CD4-positive, alpha-beta T cell treated with Interferon alpha-2 for 1 hour (primary cell): ENCODE measurements around the gene GTSE1.
"Not testable (repeated sequence)": the region's sequence is repeated elsewhere in the genome, so short reads cannot be mapped to it uniquely, and the experiment has no call there.

Experiments
- DNase-seq, 2 donors: peaks; one replicate each; pipeline ENCODE4 v3.0.0-alpha.2; 2020 to 2022

The GTSE1 gene

GRCh38 chr22:46296257-46297150 is at the start of gene GTSE1:
Gene GTSE1, plus strand, starts transcription at chr22:46296870. Its CDS starts 531 bp downstream, at chr22:46297401.
- peak; percentile 98 for DNase-seq

- no peak for DNase-seq
These were observed 49.2 kb upstream of the GTSE1 start for GRCh38 chr22:46247443-46247975.

- DNase-seq, result peak; percentile 88 to 91
These were observed 46.5 kb upstream of the GTSE1 start, which contains the start of gene CDPF1 for GRCh38 chr22:46250035-46250782. Gene CDPF1, minus strand, starts transcription at chr22:46250293. Its CDS starts 2,009 bp downstream, at chr22:46248284.

- DNase-seq, result no peak
These were observed 45.9 kb upstream of the GTSE1 start for GRCh38 chr22:46250783-46251125.

- DNase-seq, result no peak
These were observed 45.4 kb upstream of the GTSE1 start for GRCh38 chr22:46251266-46251665.

GRCh38 chr22:46251816-46252380 is 44.8 kb upstream of the GTSE1 start:
- DNase-seq, result no peak

- no peak for DNase-seq
These were observed 40.2 kb upstream of the GTSE1 start for GRCh38 chr22:46256358-46256958.

GRCh38 chr22:46259374-46259773 is 37.3 kb upstream of the GTSE1 start:
- no peak for DNase-seq

- no peak for DNase-seq
These were observed 36.6 kb upstream of the GTSE1 start for GRCh38 chr22:46260038-46260437.

- DNase-seq, result peak; percentile 44 to 63
These were observed 34.0 kb upstream of the GTSE1 start for GRCh38 chr22:46262449-46263215.

GRCh38 chr22:46263216-46263590 is 33.5 kb upstream of the GTSE1 start, which contains the start of gene PKDREJ:
Gene PKDREJ, minus strand, starts transcription at chr22:46263343. Its CDS starts 21 bp downstream, at chr22:46263322.
- DNase-seq, result no peak

GRCh38 chr22:46264520-46264919 is 32.1 kb upstream of the GTSE1 start:
- DNase-seq, result not testable (repeated sequence)

- DNase-seq, result not testable (repeated sequence)
These were observed 31.0 kb upstream of the GTSE1 start for GRCh38 chr22:46265627-46266026.

GRCh38 chr22:46267431-46268279 is 29.0 kb upstream of the GTSE1 start, which contains the start of gene TTC38:
Gene TTC38, plus strand, starts transcription at chr22:46268008. Its CDS starts 32 bp downstream, at chr22:46268040.
- DNase-seq, result peak; percentile 60 to 69

GRCh38 chr22:46269564-46269963 is 27.1 kb upstream of the GTSE1 start:
- DNase-seq, result no peak

- no peak for DNase-seq
These were observed 24.5 kb upstream of the GTSE1 start for GRCh38 chr22:46272196-46272595.

GRCh38 chr22:46272762-46273431 is 23.8 kb upstream of the GTSE1 start:
- DNase-seq, result no peak

GRCh38 chr22:46273432-46274148 is 23.1 kb upstream of the GTSE1 start:
- DNase-seq, result no peak

- no peak for DNase-seq
These were observed 22.3 kb upstream of the GTSE1 start for GRCh38 chr22:46274381-46274780.
